Gastrocnemius medialis (tissue), 4 donors: ENCODE results near the gene ASXL3. TPM values are rescaled to one million over a fixed set of nuclear protein-coding genes. Genes with fewer than 3 reads are reported as not detected.

ENCODE experiments used
- ATAC-seq, 2 donors: fragments of 150-250 bp; one replicate each; pipeline ENCODE4 v1.9.1; 2016
- DNase-seq, 2 donors: peaks; one replicate each; pipeline ENCODE4 v3.0.0-alpha.2; 2019
- H3K27ac ChIP-seq, 4 donors: fragments of 200-600 bp; sonication (generic); 1 replicate in 1 of 4; 2 replicates in 3 of 4; pipeline ENCODE4 v1.5.1; 2016 to 2018; ENCODE audit warnings: mild to moderate bottlenecking in 2 of 4, moderate library complexity in 1 of 4
- H3K27me3 ChIP-seq, 3 donors: fragments of 200-600 bp; sonication (generic) in 2 of 3; 1 replicate in 1 of 3; 2 replicates in 2 of 3; pipeline versions ENCODE4 v1.5.1 to v1.6.0; 2016 to 2019; ENCODE audit warnings: mild to moderate bottlenecking in 1 of 3, moderate library complexity in 1 of 3
- H3K36me3 ChIP-seq, 2 donors: fragments of 200-600 bp; sonication (generic) in 1 of 2; one replicate each; pipeline ENCODE4 v1.5.1; 2017 to 2018
- H3K4me1 ChIP-seq, 2 donors: fragments of 200-600 bp; sonication (generic) in 1 of 2; one replicate each; pipeline ENCODE4 v1.5.1; 2016 to 2017; ENCODE audit warnings: mild to moderate bottlenecking in 2 of 2
- H3K4me3 ChIP-seq, 4 donors: fragments of 200-600 bp; sonication (generic) in 3 of 4; 1 replicate in 1 of 4; 2 replicates in 3 of 4; pipeline ENCODE4 v1.5.1; 2016 to 2019; ENCODE audit warnings: mild to moderate bottlenecking in 2 of 4
- H3K9me3 ChIP-seq, 3 donors: fragments of 200-600 bp; sonication (generic) in 2 of 3; 1 replicate in 1 of 3; 2 replicates in 2 of 3; pipeline ENCODE4 v1.5.1; 2016 to 2019
- POLR2A ChIP-seq, 2 donors: fragments of 450-650 bp; IDR thresholded peaks; one replicate each; pipeline ENCODE4 v1.6.1; 2017; ENCODE audit warnings: antibody characterized with exemption in 2 of 2, mild to moderate bottlenecking in 2 of 2, moderate library complexity in 2 of 2
- in situ Hi-C, 4 donors: fragments of 200-750 bp; cut with MboI; loops; one replicate each; pipeline versions ENCODE4 v1.15.0 to v1.8.0; 2017; ENCODE audit warnings: low sequenced_read_pairs in 4 of 4
- intact Hi-C: fragments of 100-400 bp; cut with DNase I; formaldehyde crosslinking; loops from one replicate; pipeline ENCODE4 v1.15.1; 2023; ENCODE audit warnings: low total_unique reads
- total RNA-seq, 4 donors: library from RNA; depleted of rRNA; stranded (reverse); fragments of >200 nt; gene quantifications; one replicate each; pipeline versions ENCODE4 v1.1.0 to v1.2.3, GENCODE V29; 2016
- TF ChIP-seq, protein P1 (sequence below), 5 experiments: fragments of 450-650 bp in 3 of 5; fragments of 200-600 bp in 2 of 5; sonication (generic) in 2 of 5; IDR thresholded peaks in 4 of 5; conservative IDR thresholded peaks in 1 of 5; 1 replicate in 4 of 5; 2 replicates in 1 of 5; pipeline ENCODE4 v1.5.1; 2016 to 2019; ENCODE audit warnings: antibody characterized with exemption in 5 of 5, mild to moderate bottlenecking in 3 of 5, moderate library complexity in 3 of 5

ASXL3 gene
- total RNA-seq, 4 donors from 2014 or later, result 0.04 to 0.12 (median 0.05) TPM; not detected in 1

DNA sequence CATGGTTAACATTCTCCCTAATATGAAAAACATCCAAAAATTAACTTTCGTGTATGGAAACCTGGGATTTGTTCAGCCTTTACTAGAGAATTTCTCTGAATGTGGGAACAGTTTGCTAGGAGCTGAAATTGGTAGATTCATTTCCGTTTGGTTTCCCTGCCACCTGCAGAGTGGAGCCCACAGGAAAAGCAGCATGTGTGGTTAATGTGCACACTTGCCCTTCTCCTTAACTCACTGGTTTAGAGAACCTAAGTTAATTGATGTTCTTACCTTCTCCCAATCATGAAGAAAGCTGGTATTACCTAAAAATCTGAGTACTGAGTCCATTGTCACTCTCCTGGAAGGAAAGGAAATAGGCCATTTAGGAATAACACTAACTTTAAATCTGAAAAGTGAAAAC lies 37.6 kb upstream of the ASXL3 start:
- TF ChIP-seq, protein P1, sequence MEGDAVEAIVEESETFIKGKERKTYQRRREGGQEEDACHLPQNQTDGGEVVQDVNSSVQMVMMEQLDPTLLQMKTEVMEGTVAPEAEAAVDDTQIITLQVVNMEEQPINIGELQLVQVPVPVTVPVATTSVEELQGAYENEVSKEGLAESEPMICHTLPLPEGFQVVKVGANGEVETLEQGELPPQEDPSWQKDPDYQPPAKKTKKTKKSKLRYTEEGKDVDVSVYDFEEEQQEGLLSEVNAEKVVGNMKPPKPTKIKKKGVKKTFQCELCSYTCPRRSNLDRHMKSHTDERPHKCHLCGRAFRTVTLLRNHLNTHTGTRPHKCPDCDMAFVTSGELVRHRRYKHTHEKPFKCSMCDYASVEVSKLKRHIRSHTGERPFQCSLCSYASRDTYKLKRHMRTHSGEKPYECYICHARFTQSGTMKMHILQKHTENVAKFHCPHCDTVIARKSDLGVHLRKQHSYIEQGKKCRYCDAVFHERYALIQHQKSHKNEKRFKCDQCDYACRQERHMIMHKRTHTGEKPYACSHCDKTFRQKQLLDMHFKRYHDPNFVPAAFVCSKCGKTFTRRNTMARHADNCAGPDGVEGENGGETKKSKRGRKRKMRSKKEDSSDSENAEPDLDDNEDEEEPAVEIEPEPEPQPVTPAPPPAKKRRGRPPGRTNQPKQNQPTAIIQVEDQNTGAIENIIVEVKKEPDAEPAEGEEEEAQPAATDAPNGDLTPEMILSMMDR (IDR thresholded peaks at IDR 0.05 in 4 of 5, conservative IDR thresholded peaks at IDR 0.05 in 1 of 5), result no peak
- TF ChIP-seq POLR2A (IDR thresholded peaks at IDR 0.05), result no peak
- no peaks in the 10 kb centered on the region for H3K27me3 ChIP-seq
- H3K9me3 ChIP-seq, result no peaks in the 10 kb centered on the region
- no peaks in the 10 kb centered on the region for H3K36me3 ChIP-seq
- in situ Hi-C loops (no loop called here), intact Hi-C loops (no loop called here)
- no peak overlapping the region for H3K4me3 ChIP-seq
- no peaks in the 10 kb centered on the region for H3K4me1 ChIP-seq
- DNase-seq, result no peak
- no peak overlapping the region for H3K27ac ChIP-seq
- ATAC-seq, result no peak

DNA sequence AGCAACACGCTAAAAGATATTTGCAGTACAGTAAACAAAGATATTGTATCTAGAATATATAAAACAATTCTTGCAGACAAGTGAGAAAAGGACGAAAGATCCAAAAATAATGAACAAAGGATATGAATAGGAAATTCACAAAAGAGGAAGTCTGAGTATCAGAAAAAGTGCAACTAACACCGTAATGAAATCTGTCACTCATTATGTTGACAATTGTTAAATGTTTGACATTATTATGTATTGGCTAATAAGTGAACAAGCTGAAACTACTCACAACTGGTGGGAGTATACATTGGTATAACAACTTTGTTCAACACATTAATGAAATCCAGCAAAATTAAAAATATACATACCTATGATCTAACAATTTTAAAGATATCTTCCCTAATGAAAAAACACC lies 36.7 kb upstream of the ASXL3 start:
- Histone ChIP-seq H3K36me3 (no peaks in the 10 kb centered on the region), H3K27me3 (no peaks in the 10 kb centered on the region), H3K4me1 (no peaks in the 10 kb centered on the region), H3K4me3 (no peak overlapping the region), H3K9me3 (no peaks in the 10 kb centered on the region), H3K27ac (no peak overlapping the region)
- no peak for ATAC-seq
- DNase-seq, result no peak
- intact Hi-C loops (no loop called here), in situ Hi-C loops (no loop called here)
- TF ChIP-seq POLR2A (IDR thresholded peaks at IDR 0.05), result no peak
- TF ChIP-seq, protein P1 (IDR thresholded peaks at IDR 0.05 in 4 of 5, conservative IDR thresholded peaks at IDR 0.05 in 1 of 5), result no peak

DNA sequence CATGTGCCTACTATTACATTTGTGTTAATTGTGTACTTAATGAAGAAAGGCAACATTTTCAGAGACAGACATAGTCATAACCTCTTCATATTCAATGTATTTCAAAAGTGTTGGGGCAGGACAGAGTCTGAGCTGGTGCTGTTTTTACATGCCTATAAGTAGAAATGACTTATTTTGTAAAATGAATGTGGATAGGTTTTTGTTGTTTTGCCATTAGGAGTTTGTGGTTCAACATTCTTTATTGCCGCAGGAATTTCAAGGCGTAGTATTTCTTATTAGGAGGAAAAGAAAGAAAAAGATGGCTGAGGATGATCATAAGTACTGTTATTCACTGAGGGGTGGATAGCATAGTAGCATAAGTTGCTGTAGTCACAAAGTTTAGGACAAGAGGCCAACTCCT lies 21.2 kb upstream of the ASXL3 start:
- Histone ChIP-seq H3K4me3 (no peak overlapping the region), H3K4me1 (no peaks in the 10 kb centered on the region), H3K27me3 (no peaks in the 10 kb centered on the region), H3K36me3 (no peaks in the 10 kb centered on the region), H3K9me3 (no peaks in the 10 kb centered on the region), H3K27ac (no peak overlapping the region)
- TF ChIP-seq, protein P1 (IDR thresholded peaks at IDR 0.05 in 4 of 5, conservative IDR thresholded peaks at IDR 0.05 in 1 of 5), result no peak
- no peak for TF ChIP-seq POLR2A (IDR thresholded peaks at IDR 0.05)
- in situ Hi-C loops, result no loop called here
- no peak for DNase-seq
- no peak for ATAC-seq
- intact Hi-C loops, result no loop called here

DNA sequence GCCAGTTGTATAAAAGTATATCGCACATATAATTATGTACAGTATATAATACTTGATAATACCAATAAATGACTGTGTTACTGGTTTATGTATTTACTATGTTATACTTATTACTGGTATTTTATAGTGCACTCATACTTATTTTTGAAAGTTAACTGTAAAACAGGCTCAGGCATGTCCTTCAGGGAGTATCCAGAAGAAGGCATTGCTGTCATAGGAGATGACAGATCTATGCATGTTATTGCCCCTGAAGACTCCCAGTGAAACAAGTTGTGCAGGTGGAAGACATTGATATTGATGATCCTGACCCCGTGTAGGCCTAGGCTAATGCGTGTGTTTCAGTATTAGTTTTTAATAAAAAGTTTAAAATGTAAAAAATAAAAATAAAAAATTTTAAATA lies 20.3 kb upstream of the ASXL3 start:
- DNase-seq (no peak), ATAC-seq (no peak)
- H3K4me1 ChIP-seq, result no peaks in the 10 kb centered on the region
- TF ChIP-seq, protein P1 (IDR thresholded peaks at IDR 0.05 in 4 of 5, conservative IDR thresholded peaks at IDR 0.05 in 1 of 5), result no peak
- no peak for TF ChIP-seq POLR2A (IDR thresholded peaks at IDR 0.05)
- no peak overlapping the region for H3K4me3 ChIP-seq
- intact Hi-C loops, result no loop called here
- no peaks in the 10 kb centered on the region for H3K9me3 ChIP-seq
- H3K27me3 ChIP-seq, result no peaks in the 10 kb centered on the region
- H3K27ac ChIP-seq, result no peak overlapping the region
- in situ Hi-C loops, result no loop called here
- H3K36me3 ChIP-seq, result no peaks in the 10 kb centered on the region

DNA sequence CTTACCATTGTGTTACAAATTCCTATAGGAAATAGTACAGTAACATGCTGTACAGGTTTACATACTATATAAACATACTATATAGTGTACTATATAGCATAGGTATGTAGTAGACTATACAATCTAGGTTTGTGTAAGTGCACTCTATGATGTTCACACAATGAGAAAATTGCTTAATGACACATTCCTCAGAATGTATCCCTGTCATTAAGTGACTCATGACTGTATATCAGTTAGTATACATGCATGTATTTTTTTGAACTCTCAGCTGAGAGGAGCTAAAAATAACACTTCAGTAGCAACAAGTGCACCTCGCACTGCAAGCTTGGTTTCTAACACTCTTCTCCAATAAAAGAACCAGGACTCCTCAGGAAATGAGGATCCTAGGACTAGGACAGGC lies 19.5 kb upstream of the ASXL3 start:
- no peak overlapping the region for H3K27ac ChIP-seq
- ATAC-seq (no peak), DNase-seq (no peak)
- in situ Hi-C loops, result no loop called here
- no peaks in the 10 kb centered on the region for H3K4me1 ChIP-seq
- no peaks in the 10 kb centered on the region for H3K36me3 ChIP-seq
- TF ChIP-seq POLR2A (IDR thresholded peaks at IDR 0.05), result no peak
- TF ChIP-seq, protein P1 (IDR thresholded peaks at IDR 0.05 in 4 of 5, conservative IDR thresholded peaks at IDR 0.05 in 1 of 5), result no peak
- H3K9me3 ChIP-seq, result no peaks in the 10 kb centered on the region
- no peaks in the 10 kb centered on the region for H3K27me3 ChIP-seq
- H3K4me3 ChIP-seq, result no peak overlapping the region
- intact Hi-C loops, result no loop called here
